NCI-H446 (cell line): ENCODE data around the gene GPR143.
"Not testable (repeated sequence)": the region's sequence is repeated elsewhere in the genome, so short reads cannot be mapped to it uniquely, and the experiment has no call there.

Experiments
- DNase-seq, 2 experiments: peaks; one replicate each; lab custom pipeline; 2025; lab: John Stamatoyannopoulos, UW

GPR143 gene

GRCh38 chrX:9765737-9766097 lies at the start of gene GPR143:
Gene GPR143 (minus strand): TSS chrX:9765847. CDS start chrX:9765817, 30 bp downstream.
- no peak for DNase-seq

GRCh38 chrX:9811086-9811485 lies 45.4 kb upstream of the GPR143 start:
- not testable (repeated sequence) for DNase-seq

DNA sequence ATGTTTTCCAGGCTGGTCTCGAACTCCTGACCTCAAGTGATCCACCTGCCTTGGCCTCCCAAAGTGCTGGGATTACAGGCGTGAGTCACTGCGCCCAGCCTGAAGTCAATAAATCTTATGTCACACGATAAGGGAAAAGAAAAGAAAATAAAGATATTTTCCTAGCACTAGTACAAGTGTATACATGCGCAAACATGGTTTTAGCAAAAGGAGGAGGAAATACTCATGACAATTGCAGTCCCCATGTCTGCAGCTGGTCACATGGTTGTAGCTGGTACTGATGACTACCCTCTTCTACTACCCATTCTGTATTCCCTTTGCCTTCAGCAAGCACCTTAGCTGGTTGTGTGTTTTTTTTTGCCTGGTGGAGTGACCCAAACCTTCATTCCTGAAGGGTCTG lies 44.2 kb upstream of the GPR143 start:
- DNase-seq = not testable (repeated sequence)

GRCh38 chrX:9807355-9808182 lies 41.9 kb upstream of the GPR143 start:
- no peak for DNase-seq

DNA sequence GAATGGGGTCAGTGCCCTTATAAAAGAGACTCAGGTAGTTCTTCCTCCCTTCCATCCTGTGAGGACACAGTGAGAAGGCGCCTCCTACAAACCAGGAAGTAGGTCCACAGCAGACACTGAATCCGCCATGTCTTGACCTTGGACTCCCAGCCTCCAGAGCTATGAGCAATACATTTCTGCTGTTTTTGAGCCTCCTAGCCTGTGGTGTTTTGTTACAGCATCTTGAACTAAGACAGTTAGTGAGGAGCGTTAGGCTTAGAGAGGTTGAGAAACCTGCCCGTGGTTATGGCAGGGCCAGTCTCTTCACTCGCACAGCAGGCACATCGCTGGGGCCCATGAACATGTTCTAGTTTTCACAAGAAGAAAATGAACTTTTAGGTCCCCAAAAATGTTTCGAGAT lies 40.3 kb upstream of the GPR143 start:
- no peak for DNase-seq

DNA sequence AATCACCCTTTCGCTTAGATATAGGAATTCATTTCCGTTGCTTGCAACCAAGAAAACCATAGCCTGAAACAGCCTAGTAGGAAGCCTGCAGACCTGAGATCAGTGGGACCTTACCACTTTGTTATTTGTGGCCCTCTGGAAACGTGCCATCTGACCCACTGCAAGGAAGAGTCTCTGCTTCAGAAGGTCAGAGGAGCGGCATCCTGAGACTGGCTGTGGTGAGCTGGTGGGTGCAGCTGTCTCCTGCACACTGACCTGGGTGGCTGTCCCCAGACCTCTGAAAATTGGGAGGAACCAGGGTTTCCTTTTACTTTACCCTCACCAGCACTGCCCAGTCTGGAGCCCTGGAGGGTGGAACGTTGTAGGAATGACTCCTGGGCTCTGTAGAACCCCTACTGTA lies 38.8 kb upstream of the GPR143 start:
- no peak for DNase-seq

- DNase-seq = no peak
These were observed 37.1 kb upstream of the GPR143 start for GRCh38 chrX:9802737-9803136.

- no peak for DNase-seq
These were observed 32.0 kb upstream of the GPR143 start for GRCh38 chrX:9797384-9798360.

GRCh38 chrX:9794495-9794894 lies 28.8 kb upstream of the GPR143 start:
- no peak for DNase-seq

- DNase-seq = no peak
These were observed 25.2 kb upstream of the GPR143 start for GRCh38 chrX:9790866-9791265.

- no peak for DNase-seq
These were observed 23.9 kb upstream of the GPR143 start for GRCh38 chrX:9789555-9789954.

GRCh38 chrX:9788911-9789310 lies 23.3 kb upstream of the GPR143 start:
- DNase-seq = no peak

DNA sequence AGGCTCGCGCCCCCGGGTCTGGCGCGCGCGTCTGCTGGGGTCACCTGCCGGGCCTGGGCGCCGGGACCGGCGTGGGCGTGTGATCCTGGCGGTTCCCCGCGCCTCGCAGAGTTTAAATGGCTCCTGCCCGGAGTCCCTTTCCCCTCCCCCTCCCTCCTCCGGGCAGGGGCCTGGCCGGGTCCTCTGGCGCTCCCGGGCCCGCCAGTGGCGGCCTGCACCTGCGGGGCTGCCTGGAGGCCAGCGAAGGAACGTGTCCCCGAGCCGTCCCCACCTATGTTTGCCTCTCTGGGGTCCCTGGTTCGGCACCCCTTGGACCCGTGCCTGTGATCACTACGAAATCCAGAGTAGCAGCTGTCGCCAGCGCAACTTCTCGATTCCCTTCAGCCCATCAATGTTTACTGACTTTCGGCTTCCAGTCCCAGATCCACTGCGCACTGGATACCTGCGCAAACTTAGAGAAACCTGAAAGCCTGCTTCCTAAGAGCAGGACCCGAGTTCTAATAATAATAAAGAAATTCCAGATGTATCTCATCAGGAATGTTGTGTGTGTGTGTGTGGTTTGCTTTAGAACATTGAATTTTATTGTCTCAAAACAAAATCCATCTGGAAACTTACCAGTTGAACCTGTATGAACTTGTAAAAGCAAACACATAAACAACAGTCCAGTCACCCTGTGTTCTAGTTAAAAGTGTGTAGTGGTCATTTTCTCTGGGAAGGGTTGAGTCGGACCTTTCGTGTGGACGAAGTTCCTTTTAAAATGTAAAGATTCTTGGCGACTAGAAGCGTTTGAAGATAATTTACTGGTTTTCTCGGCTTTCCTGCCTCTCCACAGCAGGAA lies 21.4 kb upstream of the GPR143 start:
- no peak for DNase-seq

DNA sequence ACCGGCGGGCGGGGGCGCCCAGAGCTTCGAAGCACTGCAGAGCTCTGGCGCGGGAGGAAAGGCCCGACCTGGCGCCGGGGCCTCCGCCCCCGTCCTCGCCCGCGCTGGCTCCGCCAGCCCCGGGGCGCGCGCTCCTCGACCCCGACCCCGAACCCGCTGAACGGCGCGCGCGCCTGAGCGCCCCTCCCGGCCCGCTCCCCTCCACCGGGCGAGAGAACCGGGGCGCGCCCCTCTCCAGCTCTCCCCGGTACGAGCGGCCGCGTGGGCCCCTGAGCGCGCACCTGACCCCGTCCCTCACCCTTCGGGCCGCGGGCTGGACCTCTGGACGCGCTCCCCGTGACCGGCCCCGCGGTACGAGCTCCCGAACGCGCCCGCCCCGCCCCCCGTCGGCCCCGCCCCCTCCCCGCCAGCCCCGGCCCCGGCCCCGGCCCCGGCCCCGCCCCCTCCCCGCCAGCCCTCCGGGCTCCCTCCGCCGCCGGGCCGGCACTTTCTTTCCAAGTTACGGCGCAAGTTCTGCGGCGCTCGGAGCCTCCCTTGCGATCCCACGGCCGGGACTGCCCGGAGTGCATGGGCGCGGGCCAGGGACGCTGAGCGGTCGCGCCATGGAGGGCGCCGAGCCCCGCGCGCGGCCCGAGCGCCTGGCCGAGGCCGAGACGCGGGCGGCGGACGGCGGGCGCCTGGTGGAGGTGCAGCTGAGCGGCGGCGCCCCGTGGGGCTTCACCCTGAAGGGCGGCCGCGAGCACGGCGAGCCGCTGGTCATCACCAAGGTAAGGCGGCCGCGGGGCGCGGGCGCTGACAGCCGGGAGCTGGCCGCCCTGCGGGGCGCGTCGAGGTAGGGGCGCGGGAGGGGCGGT lies 20.5 kb upstream of the GPR143 start, which contains the start of gene SHROOM2:
Gene SHROOM2, plus strand, starts transcription at position 486 of the 854 bp plus-strand sequence. Its CDS starts 117 bp downstream, at position 603.
- DNase-seq = no peak

DNA sequence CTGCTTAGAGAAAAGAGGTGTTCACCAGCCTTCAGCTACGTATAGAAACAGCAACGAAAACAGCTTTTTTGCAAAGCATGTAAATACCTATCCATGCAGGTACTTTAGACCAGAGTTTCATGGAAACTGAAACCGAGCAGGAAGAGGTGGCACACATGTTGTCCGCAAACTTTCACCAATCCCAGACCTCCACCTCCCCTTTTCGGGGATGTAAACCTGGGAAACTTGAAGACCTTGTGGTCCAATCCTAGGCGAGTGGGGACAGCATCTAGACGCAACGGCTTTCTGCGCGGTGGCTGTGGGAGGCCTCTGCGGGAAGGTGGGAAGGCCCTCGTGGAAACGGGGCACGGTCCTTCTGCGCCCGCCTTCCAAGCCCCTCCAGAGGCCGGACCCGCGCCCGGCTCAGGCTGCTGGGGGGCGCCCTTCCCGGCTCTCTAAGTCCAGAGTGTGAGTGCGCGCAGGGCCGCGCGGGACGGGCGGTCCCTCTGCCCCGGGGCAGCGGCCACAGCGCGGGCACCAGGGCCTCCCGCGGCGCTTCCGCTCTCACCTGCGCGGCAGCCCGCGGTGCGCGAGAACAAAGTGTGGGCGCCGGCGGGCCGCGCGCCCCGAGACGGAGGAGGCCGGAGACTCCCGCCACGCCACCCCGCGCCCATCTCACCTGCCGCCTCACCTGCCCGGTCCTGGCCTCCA lies 19.8 kb upstream of the GPR143 start:
- no peak for DNase-seq

DNA sequence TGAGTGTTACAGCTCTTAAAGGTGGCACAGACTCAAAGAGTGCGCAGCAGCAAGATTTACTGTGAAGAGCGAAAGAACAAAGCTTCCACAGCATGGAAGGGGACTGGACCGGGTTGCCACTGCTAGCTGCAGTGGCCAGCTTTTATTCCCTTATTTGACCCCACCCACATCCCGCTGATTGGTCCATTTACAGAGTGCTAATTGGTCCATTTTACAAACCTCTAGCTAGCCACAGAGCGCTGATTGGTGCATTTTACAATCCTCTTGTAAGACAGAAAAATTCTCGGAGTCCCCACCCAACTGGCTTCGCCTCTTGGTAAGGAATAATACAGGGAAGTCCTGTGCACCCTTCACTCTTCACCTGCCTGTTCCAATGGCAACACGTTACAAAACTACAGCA lies 18.7 kb upstream of the GPR143 start:
- DNase-seq = no peak

DNA sequence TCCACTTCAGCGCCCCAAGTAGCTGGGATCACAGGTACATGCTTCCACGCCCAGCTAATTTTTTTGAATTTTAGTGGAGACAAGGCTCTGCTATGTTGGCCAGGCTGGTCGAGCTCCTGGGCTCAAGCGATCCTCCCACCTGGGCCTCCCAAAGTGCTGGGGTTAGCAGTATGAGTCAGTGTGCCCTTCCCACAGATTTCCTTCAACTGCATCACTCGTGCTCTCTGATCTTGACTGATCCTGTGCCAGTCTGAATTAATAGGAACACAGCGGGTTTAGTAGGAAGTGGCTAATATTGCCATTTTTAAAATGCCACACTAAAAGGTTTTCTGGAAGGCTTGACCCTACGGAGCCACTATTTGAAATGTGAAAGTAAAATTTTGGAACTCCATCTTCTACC lies 16.3 kb upstream of the GPR143 start:
- no peak for DNase-seq

DNA sequence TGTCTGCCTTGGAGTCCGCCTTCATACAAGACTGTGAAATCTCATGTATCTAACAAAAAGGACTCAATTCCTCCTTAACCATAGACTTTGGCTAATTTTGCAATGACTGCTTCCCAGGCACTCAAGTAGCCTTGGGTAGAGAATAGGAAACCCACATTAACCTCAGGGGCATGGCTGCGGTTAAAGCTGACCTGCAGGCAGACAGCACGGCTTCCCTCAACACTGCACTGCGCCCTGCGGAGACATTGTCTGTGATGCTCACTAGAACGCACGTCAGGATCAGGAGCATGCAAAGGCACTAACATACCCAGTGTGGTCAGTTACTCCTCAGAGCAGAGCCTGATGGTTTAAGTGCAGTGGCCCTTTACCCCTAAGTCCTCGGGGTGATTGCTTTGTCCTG lies 10.3 kb upstream of the GPR143 start:
- no peak for DNase-seq

GRCh38 chrX:9772943-9773342 lies 7.3 kb upstream of the GPR143 start:
- no peak for DNase-seq

GRCh38 chrX:9770319-9770718 lies 4.7 kb upstream of the GPR143 start:
- no peak for DNase-seq
